Activated CD4-positive, CD25-positive, alpha-beta regulatory T cell treated with anti-CD3 and anti-CD28 coated beads, Interleukin-2, amount 50 U/mL, for 72 hours (primary cell): Measurements from ENCODE around the gene TRIM66.

Experiments used
- DNase-seq: peaks from one replicate; pipeline ENCODE4 v3.0.0; 2021

Gene TRIM66

DNA sequence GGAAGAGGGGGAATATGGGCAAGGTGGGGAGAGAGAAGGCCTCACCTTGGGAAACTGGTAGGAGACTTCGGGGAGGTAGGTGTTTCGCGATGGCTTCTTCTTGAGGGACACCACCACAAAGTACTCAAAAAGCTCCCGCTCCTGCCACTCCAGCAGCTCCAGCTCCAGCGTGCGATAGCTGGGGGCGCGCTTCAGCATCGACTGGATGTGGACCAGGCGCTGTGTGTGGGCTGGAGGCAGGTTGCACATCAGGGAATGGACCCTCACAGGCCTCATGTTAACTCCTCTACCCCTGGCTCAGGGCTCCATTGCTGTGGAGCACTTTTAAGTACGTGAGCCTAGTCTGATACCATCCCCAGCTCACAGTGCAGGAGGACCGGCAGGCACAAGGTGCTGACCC is 30.0 kb upstream of the TRIM66 start:
- no peak for DNase-seq

DNA sequence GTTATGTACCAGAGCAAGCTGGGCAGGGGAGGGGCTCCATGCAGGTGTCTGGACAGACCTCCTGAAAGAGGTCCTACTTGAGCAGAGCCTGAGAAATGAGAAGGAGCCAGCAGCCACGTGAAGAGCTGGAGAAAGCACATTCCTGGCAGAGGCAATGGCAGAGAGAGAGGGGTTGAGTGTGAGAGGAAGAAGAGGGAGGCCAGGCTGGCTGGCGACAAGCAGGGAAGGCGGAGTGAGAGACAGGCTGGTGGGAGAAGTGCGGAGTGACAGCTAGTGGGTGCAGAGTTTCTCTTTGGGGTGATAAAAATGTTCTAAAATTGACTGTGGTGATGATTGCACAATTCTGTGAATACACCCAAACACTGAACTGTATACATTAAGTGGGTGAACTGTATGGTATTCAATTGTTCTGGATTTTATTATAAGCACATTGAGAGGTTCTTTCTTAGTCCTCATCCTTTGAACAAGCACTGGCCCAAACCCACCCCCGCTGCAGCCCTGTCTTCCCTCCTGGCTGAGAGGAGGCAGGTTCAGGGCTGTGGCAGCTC is 29.5 kb upstream of the TRIM66 start:
- DNase-seq: no peak

DNA sequence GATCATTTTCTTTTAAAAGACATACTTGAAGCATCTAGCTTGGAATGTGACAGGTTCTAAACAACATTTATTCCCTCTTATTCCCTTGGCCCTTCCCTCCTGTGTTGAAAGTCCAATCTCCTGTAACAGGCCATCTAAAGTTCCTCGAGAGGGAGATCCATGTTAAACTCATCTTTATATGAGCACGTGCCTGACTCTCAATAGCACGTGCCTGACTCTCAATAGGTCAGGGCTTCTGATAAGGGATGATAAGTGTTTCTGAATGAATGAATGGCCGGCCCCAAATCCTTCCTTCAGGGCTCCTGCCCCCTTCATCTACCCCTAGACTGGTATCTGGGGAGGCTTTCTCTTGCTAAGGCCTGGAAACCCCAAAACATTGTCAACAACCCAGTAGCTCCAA is 27.3 kb upstream of the TRIM66 start:
- DNase-seq: no peak

DNA sequence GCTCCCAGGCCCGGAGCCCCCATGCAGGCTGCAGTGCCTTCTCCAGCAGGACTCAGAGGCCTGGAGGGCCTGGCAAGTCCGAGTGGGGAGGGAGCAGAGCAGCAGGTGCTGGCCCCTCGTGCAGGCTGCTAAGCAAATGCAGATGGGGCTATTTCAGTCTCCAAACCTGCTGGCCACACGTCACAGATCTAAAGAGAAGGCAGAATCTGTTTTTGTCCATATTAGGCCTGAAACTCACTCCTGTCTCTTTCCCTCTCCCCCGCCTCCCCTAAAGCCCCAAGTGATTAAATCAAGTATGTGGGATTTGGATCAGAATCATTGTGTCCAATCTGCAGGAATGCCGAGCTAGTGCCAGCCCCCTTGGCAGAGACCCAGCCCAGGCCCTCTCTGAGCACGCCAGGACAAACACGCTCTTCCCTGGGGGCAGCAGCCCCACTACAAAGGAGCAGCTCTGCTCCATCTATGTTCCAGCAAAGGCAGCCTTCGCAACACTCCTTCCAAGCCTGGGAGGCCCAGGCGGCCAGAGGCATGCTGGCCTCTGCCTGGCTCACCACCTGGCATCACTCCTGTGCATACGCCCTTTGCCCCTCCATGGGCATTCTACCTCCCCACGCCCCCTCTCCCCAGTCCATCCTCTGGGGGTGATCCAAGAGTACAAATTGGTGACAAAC is 26.7 kb upstream of the TRIM66 start:
- DNase-seq: no peak

DNA sequence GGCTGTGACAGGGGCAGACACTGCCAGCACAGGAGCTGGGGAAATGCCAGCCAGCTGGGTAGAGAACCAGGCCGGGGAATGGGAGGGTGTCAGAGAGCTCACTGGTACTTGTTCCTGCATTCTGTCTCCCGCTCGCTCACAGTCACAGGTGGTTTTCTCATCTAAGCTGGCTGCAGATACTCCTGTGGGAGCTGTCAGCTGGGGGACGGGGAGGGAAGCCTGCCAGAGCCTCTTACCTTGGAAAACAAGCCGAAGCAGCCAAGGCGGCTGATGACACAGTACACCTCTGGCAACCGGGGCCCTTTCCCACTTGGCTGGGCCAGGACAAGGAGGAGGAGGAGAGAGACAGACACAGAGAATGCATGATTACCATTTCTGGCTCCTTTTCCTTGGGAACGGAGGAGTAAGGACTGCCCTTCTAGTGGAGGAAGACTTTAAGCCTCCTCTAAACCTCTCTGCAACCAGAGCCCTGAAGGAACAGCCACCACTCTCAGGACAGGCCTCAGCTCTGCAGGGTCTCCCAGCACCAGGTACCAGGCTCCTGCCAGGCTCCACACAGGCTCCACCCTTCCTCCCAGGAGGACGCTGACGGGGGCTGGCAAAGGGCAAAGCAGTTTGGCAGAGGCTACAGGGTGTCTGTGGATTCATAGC is 25.2 kb upstream of the TRIM66 start:
- no peak for DNase-seq

DNA sequence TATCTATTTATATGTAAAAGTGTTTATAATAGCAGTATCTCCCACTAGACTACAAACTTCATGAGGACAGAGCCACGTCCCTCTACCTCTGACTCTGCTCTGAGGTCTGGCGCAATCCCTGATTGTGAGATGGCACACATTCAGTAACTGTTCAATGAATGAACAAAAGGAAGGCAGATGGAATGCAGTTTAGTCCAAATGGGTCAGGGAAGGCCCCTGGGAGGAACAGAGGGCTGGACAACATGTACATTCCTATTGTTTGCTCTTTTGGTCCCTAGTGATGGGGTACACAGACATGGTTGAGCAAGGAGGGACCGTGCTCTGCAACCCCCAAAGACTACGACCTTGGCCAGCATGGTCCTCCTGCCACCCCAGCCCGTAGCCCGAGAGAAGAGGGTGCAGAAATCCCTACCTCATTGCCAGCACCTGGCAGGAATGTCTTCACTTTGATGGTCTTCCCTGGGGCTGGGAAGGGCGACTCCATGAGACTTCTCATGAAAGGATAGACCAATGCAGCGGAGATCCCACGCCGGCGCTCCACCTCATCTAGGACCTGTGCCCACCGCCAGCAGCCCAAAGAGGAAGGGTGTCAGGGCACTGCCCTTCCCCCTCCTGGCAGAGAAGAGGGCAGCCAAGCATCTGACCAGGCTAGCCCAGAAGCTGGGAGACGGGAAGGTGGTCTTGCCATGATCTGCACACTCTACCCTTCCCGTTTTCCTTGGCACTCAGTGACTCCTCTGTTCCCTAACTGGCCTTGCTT is 24.4 kb upstream of the TRIM66 start:
- no peak for DNase-seq

DNA sequence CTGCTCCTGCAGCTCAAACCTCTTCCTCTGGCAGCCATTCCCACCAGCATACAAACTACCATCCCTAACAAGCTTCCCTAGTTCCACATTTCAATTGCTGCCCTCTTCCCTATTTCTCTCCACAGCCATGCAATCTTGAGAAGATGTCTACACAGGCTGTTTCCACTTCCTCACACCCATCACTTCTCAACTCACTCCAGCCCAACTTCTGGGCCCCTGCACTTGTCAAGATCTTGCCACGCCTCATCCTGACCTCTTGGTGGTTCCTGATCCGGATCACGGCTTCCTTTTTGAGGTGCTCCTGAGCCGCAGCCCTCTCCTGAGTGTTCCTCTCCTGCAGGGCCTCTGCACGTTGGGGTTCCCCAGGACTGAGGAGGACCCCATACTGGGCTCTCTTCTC is 22.7 kb upstream of the TRIM66 start:
- no peak for DNase-seq

DNA sequence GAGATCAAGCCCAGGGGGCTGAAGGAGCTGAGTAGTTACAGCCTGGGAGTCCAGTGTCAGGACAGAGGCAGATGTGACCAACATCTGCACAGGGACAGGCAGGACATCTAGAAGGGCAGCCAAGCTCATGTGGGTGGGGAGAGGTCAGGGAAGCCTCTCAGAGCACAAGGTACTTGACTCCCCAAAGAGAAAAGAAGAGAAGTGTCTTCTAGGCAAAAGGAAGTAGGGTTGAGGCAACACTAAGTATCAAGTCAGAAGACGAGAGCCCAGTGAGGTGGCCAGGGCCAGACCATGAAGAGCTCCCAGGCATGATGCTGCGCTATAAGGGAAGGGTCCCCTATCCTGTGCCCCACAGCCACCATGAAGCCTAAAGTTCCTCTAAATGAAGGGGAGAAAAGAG is 21.7 kb upstream of the TRIM66 start:
- no peak for DNase-seq

DNA sequence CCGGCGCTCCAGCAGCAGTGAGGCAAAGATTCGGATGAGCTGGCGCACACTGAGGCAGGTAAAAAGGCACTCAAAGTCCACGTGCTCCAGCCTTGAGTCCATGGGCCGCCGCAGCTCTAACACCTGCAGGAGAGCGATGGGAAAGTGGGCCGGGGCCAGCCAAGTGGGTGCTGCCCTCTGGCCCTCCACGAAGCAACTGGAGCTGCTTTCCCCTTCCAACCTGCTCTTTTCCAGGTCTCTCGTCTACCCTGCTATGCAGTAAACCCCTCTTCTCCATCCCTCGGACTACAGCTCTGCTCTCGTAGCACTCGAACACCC is 20.1 kb upstream of the TRIM66 start:
- DNase-seq: no peak

DNA sequence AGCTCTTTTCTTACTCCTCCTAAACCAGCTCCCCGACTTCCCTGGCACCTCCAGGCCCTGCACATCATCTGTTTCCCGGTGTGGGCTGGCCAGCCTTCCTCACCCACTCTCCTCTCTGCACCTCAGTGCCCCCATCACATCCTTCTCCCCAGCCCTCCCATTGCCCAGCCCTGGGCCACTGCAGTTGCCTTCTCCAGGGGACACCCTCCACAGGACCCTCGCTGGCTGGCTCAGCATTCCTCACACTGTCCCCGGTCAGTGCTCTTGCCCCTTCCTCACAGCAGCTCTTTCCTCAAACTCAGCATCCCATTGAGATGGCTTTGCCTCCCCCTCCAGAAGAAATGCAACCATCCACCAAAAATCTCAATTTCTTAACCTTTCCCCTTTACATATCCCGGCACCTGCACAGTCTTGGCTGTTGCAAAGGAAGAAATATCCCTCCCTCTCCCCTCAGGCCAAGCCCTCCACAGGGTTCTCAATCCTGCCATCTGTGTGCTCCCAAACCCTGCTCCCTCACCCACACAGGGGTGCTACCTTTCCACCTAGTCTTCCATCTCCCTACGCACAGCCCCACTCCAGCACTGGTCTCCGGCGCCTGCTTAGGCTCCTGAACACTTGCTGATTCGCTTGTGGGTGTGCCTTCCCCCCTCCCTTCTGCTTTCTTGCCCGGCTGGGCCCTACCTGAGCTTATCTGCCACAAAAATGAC is 19.6 kb upstream of the TRIM66 start:
- no peak for DNase-seq

DNA sequence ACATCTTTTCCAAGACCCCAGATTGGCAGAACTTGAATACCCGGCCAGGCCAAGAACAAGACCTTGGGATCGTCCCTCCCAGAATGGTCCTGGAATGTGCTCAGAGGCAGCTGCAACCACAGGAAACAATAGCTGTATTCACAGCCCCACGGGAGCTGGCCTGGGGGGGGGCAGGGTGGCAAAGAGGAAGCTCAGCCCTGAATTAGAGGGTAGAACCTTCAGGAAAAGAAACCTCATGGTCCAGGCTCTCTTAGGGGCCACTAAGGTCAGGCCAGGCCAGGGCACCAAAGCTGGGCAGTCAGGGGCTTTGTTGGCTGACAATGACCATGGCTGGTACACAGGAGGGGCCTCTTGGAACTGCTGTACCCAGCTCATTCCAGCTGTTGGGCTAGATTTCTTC is 17.4 kb upstream of the TRIM66 start:
- no peak for DNase-seq

DNA sequence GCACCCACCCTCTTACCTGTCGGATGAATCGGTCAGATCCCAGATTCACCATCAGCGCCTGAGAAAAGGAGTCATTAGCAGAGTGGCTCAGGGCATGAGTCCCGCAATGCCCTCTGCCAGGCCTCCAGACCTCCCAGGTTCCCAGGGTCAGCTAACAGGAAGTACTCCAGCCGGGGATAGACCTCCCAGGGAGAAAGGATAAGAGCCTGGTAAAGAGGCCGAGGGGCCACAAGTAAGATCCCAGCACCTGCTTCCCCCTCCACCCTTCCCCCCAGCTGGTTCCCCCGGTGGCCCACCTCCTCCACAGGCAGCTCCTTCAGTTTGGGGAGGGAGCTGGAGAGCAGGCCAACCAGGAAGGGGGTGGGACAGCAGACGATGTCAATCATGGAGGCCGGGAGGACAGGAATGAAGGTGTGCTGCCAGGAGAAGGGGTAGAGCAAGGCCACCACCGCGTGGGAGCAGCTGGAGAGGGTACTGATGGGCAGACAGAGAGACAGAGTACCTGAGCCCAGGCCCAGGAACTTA is 16.5 kb upstream of the TRIM66 start:
- DNase-seq: no peak

DNA sequence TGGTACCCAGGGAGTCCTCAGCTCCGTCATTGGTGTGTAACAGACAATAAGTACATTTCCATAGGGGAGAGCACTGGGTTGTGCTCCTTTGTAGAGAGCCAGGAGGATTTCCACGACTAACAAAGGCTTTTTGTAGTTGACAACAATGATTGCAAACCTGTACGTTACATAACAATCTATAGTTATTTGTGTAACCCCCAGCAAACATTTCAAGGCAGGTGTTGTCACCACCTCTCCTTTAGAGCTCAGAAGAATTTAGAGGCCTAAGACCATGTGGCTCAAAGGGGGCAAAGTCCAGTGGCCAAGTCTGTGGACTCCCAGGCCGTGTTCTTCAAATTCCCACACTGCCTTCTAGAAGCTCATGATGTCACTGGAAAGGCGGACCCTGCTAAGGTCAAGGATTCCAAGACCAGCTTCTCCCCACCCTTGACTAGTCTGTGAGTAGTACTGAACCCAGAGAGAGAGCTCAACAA is 15.9 kb upstream of the TRIM66 start:
- DNase-seq: no peak

DNA sequence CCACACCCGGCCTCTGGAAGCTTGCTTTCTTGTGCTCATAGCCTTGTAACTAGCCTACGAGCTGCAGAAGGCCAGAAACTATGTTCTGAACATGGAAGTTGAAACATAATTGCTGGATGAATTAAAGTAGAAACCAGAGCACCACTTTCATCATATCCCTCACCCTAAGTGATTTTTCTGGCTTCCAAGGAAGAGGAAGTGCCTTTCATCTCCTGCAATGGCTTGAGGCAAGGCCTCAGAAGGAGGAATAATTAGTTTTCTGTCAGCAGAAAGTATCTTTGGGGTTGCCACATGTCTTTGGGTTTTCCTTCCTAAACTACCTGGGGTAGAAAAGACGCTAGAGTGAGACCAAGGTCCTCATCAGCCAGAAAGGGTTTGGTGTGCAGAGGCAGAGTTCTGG is 14.6 kb upstream of the TRIM66 start:
- no peak for DNase-seq

DNA sequence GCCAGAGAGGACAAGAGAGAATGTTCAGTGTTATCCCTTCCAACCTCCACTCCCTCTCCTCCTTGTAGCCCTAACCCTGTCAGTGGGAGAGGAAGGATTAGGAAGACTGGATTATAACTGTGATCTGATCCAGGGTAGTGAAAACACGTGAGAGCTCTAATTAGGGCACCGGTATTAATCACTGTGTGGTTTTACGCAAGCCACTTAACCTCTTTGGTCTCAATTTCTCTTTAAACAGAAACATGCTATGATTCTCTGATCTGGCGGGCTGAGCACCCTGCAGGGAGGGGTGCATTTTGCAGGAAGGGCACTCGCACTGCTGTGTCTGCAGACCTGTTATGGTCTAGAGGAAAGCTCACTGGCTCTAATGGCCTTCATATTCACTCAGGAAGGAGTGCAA is 11.7 kb upstream of the TRIM66 start:
- DNase-seq: no peak

DNA sequence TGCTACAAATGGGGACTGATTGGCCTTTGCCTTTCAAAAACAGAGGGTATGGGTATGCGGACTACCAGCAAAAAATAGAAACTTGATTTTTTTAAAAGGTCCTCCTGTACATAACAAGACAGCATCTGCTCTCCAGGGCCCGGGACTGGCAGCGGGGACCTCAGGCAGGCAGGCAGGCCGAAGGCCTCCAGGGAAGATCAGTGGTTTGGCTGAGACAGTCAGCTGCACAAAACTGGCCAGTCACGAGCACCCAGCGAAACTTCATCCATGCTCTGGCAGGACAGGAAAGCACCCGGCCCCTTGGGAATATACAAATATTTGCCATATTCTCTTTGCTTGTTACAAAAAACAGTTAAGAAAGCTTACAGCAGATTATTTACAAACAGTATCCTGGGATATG is 11.1 kb upstream of the TRIM66 start:
- no peak for DNase-seq

DNA sequence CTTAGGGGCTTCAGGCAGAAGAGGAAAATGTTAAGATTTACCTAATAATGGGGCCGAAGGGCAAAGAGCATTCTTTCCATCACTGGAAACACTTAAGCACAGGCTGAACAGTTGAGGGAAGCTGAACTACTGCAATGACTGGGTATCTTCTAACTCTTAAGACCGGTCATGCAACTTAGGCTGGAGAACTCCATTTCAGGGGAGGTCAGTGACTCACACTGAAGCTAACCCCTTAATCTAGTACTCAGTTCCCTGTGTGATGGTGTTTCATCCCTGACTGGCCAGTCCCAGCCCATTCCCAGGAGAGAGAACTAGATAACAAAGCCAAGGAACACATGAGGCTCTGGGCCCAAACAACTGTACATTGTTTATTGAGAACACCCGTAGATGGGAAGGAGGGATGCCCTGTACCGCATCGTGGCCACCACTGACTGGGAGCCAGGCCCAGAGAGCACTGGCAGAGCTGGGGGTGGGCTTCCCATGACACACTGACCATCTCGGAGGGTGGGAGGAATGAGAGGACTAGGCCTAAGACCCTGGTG is 10.6 kb upstream of the TRIM66 start:
- DNase-seq: no peak

DNA sequence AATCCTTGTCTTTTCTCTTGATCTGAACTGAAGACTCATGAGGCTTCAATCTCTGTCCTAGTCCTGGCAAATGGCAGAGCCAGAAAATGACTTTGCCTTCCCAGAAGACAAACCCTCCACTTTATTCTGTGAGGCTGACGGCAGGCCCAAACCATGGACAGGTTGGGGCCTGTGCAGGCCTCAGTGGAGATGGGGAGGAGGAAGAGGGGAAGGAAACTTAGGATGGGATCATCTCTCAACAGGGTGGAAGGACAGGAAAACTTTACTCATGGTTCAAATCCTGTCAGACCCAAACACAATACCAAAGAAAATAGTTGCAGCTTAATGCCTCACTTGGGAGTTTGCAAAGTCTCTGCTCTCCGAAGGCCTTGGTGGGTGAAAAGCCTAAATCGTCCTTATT is 10.0 kb upstream of the TRIM66 start:
- peak; percentile 5 for DNase-seq

DNA sequence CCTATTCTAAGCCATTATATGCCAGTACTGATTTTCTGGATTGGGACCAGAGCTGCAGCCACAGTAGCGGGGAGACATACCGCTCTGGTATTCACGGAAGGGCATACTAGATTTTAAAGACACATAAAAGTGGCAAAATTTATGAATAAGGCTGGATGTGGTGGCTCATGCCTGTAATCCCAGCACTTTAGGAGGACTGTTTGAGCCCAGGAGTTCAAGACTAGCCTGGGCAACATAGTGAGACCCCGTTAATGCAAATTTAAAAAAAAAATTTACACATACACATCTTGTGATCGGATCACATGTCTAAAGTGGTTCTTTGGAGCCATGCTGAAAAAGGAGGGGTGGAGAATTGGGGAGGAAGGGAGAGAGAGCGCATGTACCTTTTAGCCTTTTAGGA is 9.1 kb upstream of the TRIM66 start:
- peak; percentile 18 for DNase-seq

DNA sequence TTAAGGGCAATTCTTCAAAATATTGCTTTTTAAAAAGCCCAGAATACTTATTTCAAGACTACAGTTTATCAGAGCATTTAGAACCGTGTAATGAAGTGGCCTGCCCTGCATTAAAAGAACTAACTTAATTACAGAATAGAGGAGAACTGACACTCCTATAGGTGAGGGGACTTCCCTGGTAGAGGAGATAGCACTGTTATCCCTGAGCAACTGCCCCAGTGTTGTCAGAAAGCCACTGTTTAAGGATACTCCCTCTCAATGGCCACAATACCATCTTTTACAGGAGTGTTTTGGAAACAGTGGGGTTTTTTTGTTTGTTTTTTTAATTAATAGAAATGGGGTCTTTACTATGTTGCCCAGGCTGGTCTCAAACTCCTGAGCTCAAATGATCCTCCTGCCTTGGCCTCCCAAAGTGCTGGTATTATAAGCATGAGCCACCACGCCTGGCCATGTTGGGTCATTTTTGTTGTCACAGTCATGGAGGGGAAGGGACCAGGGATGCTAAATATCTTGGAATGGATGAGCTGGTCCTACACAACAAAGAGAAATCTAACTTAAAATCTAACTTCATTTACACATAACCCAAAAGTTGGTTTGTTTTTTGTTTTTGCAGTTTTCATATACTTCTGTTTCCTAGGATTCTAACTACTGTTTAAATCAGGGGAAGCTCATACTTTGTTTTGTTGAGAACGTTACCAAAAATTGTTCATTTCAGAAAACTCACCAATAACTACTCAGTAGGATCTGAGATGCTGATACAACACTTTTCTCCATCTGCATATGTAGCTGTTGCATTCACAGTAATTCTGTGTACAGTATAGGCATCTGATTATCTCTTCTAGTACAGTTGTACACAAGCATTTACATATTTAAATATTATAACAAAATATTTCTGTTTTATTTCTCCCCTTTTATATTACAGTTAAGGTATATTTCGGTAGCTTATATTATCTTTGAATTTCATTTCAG is 8.2 kb upstream of the TRIM66 start:
- DNase-seq: peak; percentile 13

DNA sequence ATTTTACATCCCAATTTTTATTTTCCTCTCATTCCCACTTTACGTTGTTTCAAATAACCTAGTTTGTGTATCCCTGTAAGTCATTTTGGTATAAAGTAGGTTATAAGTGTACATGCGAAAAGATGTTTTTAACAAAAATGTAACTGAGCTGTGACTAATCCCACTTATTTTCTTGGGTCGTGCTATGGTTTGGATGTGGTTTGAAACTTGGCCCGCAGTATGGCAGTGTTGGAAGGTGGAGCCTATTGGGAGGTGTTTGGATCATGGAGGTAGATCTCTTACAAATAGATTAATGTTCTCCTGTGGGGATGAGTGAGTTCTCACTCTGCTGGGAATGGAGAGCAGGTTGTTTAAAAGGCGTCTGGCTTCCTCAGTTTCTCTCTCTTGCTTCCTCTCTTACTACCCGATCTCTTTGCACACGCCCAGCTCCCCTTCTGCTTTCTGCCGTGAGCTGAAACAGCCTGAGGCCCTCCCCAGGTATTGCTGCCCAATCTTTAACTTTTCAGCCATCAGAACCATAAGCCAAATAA is 7.3 kb upstream of the TRIM66 start:
- DNase-seq: peak; percentile 9
